Stromal cell of bone marrow (primary cell): ENCODE data around the gene CYP4F2.
"Not testable (repeated sequence)": the region's sequence is repeated elsewhere in the genome, so short reads cannot be mapped to it uniquely, and the experiment has no call there.

Source experiments
- DNase-seq: peaks from one replicate; pipeline ENCODE4 v3.0.0-alpha.2; 2012; ENCODE audit warnings: low read depth

The CYP4F2 gene, protein sequence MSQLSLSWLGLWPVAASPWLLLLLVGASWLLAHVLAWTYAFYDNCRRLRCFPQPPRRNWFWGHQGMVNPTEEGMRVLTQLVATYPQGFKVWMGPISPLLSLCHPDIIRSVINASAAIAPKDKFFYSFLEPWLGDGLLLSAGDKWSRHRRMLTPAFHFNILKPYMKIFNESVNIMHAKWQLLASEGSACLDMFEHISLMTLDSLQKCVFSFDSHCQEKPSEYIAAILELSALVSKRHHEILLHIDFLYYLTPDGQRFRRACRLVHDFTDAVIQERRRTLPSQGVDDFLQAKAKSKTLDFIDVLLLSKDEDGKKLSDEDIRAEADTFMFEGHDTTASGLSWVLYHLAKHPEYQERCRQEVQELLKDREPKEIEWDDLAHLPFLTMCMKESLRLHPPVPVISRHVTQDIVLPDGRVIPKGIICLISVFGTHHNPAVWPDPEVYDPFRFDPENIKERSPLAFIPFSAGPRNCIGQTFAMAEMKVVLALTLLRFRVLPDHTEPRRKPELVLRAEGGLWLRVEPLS

DNA sequence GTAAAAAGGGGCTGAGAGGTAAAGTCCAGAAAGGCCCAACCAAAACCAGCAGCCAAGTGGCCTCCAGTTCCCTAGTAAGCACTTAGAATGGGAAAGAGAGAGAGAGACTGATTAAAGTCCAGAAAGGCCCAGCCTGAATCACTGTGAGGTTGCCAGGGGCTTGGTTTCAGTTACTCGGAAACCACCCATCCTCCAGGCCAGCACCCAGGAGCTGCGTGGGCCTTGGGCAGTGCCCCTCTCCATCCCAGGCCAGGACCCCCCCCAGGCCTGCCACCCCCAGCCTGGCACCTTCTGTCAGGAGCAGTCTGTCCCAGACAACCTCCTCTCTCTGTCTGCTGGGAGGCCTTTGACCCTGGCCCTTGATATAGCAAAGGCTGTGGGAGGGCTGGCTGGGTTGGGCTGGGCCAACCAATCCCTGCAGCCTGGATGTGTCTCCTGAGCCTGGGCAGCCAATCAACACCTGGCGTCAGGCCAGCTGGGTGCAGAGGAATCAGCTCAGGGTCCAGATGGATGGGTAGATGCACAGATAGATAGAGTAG lies at the start of gene CYP4F2:
Gene CYP4F2, minus strand, starts transcription at position 337 of the 539 bp plus-strand sequence. CDS start 463 bp downstream, outside the sequence.
- no peak for DNase-seq

DNA sequence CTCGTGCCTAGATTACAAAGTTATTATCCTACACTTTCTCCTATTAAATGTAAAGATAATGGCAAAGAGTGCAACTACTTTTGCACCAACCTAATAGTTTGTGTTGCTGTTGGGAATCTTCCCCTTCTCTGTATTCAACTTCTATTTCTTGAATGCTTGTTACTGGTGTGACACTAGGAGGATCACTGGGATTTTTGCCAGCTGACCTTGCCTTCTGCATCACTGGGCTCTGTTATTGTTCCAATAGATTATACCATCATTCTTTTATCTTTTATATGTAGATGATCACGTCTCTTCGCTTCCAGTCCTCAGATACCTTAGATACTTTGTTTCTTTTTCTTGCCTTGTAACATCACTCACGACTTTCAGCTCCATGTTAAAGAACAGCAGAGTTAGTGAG lies 47.4 kb upstream of the CYP4F2 start:
- DNase-seq: no peak

DNA sequence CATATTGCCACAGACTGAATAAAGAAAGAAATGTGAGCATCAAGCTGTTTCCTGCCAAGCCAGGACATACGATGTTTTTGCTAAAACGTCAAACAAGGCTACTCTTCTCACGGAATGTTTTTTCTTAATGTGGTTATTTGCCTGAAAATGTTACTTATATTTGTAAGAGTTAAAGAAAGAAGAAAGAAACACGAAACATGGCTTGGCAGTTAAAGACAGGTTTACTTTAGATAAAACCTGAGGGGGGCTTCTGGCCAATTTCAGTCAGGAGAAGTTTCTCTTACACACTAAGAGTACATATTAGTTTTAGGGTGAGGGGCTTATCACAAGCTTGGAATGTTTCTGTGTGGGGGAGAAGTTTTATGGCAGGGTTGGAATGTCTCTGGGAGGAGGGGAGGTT lies 46.5 kb upstream of the CYP4F2 start:
- DNase-seq: no peak

DNA sequence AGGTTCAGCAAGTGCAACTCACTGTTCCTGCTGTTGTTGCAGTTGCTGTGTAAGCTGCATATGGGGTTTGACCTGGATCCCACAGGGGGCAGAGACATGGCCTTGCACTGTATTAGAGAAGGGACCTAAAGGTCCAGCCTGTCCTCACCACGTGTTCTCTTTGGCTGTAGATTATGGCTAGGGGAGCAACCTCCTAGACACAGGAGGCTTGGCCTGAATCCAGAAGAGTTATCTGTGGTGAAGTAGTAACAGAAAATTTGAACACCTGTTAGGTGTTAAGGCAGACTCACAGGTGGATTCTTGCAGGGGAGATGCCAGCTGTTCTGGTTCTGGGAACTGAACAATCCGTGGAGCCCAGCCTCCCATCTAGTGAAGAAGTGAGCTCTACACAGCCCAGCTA lies 39.9 kb upstream of the CYP4F2 start:
- no peak for DNase-seq

DNA sequence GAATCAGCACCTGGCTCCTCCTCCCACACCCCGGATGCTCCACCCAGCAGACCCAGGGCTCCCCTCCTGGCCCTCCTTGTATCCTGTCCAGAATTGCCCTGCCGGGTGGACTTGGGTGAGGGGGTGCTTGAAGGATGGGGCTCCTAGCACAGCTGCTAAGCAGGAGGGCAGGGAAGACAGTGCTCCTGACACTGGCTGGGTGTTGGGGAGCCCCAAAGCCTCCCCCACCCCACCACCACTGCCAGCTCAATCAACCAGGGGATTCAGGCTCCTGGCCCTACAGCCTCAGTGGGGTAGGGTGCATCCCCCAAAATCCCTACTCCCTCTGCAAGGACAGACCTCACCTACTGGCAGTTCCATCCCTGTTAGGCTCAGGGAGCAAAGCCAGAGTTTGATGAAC lies 39.1 kb upstream of the CYP4F2 start:
- no peak for DNase-seq

DNA sequence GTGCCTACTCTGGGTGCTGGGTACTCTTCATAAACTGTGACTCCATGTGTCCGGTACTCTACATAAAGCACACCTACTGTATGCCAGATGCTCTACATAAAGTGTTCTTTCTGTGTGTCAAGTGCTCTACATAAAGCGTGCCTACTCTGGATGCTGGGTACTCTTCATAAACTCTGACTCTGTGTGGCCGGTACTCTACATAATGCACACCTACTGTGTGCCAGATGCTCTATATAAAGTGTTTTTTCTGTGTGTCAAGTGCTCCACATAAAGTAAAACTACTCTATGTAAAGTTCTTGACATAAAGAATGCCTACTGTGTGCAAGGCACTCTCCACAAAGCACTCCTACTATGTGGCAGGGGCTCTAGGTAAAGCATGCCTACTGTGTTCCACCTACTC lies 38.3 kb upstream of the CYP4F2 start:
- no peak for DNase-seq

DNA sequence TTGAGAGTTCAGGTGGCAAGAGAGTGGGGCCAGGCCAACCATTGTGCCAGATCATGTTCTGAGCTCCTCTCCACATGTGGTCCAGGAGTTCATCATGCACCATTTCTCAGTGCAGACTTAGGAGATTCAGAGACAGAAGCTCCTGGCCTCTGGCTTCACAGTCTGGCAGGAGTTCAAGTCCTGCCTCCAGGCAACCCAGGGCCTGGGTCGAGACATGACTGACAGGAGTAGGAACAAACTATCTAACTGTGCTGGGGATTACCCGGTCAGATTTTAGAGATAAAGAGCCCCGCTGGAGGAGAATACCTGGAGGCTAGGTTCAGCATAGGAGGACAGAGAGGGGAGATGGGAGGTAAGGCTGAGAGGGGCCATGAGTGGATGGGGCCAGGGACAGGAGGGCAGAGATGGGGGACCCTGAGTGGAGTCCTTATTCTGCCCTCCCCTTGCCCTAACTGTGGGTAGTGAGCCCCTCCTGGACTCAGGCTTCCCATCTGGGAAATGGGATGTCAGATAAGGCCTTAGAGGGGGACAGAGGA lies 37.4 kb upstream of the CYP4F2 start:
- DNase-seq: no peak

DNA sequence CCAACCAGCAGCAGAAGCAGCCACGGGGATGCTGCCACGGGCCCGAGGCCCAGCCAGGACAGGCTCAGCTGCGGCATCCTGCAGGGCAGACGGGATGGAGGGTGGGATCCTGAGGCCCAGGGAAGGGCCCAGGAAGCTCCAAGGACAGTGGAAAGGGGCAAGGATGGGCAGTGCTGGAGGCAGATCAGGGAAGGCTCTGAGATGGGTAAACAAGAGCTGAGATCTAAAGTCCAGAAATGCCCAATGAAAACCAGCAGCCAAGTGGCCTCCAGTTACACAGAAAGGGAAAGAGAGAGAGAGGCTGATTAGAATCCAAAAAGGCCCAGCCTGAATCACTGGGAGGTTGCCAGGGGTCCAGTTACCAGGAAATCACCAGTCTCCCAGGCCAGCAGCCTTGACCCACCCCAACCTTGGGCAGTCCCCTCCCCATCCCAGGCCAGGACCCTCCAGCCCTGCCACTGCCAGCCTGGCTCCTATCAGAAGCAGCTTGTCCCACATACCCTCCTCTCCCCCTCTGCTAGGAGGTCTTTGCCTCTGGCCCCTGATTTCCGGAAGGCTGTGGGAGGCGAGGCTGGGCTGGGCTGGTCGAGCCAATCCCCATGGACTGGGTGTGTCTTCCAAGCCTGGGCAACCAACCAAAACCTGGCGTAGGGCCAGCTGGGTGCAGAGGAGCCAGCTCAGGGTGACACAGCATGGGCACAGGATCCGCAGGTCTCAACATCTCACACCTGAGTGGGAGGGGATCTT lies 36.6 kb upstream of the CYP4F2 start, which contains the start of gene CYP4F11:
Gene CYP4F11, minus strand, starts transcription at position 198 of the 747 bp plus-strand sequence. Its CDS starts 121 bp downstream, at position 77.
- DNase-seq: no peak

DNA sequence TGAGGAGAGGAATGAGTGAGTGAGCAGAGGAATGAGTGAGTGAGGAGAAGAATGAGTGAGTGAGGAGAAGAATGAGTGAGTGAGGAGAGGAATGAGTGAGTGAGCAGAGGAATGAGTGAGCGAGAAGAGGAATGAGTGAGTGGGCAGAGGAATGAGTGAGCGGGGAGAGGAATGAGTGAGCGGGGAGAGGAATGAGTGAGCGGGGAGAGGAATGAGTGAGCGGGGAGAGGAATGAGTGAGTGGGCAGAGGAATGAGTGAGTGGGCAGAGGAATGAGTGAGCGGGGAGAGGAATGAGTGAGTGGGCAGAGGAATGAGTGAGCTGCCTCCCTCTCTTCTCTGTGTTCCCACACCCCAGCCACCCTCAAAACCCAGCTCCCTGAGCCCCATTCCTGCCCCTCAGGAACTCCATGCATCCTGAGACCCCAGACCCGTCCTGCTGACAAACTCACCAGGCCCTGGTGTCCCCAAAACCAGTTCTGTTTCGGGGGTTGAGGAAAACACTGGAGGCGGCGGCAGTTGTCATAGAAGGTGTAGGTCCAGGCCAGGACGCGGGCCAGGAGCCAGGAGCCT lies 36.0 kb upstream of the CYP4F2 start:
- not testable (repeated sequence) for DNase-seq

DNA sequence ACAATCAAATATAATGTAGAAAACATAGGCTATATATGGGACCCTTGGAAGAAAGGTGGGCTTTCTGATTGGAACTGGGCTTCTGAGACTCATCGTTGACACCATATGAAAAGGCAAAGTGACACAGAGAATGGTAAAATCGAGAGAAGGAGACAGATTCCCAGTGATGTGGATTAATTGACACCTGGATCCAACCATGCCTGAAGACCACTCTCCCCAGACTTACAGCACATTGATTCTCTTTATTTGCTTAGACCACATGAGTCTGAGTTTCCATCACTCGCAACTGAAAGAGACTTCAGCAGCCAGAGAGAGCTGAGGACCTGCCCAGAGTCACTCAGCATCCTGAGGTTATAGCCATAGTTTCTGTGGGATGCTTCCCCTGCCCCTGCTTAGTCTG lies 30.4 kb upstream of the CYP4F2 start:
- DNase-seq: no peak

DNA sequence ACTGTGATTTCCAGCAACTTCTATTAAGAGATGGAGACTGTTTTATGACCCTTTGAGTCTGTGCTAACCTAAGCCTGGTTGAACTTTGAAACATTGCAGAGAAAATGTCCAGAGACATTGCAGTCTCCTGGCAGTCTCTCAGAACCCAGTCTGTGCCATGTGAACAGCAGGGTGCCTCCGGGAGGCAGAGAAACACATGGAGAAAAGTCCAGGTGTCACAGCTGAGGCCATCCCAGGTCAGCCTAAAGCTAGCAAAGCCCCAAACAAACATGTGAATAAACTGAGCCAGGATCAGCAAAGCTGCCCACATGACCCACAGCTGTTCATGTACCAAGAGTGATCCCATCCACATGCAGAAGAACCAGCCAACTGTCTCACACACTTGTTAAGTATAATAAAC lies 28.6 kb upstream of the CYP4F2 start:
- no peak for DNase-seq

DNA sequence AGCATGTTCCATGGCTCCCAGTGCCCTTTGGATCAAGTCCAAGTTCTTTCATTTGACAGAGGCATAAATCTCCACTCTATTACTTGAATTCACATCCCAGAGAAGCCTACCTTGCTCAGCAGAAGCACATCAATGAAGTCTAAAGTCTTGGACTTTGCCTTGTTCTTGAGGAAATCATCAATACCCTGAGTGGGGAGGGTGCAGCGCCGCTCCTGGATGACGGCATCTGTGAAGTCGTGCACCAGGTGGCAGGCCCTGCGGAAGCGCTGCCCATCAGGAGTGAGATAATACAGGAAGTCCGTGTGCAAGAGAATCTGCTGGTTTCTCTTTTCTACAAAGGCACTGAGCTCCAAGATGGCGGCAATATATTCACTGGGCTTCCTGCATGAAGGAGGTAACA lies 25.8 kb upstream of the CYP4F2 start:
- DNase-seq: no peak

DNA sequence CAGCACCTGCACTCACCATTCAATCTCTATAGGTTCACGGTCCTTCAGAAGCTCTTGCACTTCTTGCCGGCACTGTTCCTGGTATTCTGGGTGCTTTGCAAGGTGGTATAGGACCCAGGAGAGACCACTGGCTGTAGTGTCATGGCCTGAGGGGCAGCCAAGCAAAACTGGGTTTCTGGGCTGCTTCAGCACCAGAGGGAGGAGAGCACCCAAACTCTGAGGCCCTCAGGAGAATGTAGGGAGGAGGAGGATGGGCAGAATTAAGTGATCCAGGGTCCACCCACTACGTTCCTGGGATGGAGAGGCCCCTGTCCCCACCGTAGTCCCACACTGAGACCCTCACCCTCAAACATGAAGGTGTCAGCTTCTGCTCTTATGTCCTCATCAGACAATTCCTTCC lies 24.1 kb upstream of the CYP4F2 start:
- DNase-seq: no peak

DNA sequence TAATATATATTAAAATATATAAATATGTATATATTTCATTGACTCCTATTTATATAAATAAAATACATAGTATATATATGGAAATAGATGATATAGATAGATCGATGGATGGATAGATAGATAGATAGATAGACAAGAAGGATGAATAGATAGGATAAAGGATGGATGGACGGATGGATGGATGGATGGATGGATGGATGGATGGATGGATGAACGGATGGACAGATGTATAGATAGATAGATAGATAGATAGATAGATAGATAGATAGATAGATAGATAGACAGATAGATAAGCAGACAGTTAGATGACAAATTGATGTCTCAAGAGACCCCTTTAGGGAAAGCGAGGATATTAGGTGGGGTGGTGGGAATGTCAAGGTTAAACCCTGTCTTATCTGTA lies 21.4 kb upstream of the CYP4F2 start:
- no peak for DNase-seq

DNA sequence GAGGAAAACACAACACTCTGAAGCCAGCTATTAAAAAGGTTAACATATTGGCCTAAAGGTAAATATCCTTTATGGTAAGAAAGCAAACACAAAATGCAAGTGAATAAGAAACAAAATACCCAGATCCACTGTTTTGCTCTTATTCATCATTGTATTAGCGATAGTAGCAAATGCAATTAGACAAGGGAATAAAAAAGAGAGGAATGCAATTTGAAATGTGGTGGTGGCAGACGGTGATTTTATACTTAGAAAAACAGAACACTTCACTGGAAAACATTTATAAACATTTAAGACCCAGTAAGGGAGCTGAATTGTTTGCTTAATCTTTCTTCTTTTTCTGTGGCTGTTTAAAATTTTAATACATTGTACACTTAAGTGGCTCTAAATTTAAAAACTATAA lies 17.2 kb upstream of the CYP4F2 start:
- no peak for DNase-seq

DNA sequence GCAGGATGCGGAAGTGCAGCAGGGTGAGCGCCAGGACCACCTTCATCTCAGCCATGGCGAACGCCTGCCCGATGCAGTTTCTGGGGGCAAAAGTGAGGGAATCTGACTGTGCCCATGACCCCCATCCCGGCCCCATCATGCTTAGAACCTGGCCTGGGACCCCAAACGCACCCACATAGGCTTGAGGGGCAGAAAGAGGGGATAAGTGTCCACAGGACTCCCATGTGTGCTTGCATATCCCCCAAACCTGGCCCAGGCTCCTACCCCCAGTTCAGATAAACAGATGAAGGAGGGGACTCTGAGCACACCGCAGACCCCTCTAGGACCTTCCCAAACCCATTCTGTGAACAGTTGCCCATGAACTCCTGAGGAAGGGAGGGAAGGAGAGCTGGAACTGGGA lies 16.0 kb upstream of the CYP4F2 start:
- DNase-seq: no peak

DNA sequence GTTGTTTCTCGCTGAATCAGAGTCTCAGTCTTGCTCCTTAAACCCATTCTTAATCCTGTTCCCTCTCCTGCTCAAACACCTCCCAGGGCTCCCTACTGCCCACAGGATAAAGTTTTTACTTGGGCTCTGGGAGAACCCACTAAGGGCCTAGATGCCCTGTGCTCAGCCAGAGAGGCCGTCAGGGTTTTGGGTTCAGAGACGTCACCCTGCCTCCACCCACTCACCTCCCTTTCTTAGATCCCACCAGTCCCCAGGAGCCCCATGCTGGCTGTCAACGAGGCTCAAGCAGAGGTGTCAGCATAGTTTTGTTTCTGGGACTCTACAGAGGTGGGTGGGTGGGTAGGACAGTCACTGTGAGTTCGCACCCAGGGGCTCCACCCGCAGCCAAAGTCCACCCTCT lies 15.5 kb upstream of the CYP4F2 start:
- DNase-seq: no peak

DNA sequence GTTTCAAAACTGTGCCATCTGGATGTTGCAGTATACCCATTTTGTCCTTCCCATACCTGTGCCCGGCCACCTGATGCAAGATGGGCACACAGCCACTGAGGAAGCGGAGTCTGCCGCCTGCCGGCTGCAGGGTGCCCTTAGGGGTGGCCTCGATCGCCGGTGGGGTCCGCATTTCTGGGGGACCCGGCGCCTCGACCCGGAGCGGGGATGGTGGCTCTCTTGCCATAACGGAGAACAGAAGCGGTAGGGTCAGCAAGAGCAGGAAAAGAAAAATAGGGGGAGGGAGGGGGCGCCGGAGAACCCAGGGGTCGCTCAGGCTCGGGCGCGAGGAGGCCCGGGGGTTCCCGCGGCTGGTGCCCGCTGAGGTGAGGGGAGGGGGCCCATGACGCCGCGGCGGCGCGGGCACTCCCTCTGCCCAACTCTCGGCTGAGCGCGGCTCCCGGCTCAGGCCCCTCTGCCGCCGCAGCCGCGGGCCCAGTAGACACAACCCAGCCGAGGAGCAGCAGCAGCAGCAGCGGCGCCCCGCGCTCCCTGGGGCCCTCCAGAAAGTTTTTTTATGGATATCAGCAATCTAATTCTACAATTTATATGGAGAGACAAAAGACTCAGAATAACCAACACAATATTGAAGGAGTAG lies 13.8 kb upstream of the CYP4F2 start:
- DNase-seq: no peak

DNA sequence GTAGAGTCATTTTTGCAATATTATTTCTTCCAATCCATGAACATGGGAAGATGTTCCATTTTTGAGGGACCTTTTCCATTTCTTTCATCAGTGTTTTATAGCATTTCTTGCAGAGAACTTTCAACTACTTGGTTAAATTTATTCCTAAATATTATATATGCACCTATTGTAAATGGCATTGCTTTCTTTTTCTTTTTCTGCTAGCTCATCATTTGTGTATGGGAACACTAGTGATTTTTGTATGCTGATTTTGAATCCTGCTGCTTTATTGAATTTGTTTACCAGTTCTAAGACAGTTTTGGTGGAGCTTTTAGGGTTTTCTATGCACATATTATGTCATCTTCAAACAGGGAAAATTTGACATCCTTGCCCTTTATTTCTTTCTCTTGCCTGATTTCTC lies 7.2 kb upstream of the CYP4F2 start:
- DNase-seq: no peak

DNA sequence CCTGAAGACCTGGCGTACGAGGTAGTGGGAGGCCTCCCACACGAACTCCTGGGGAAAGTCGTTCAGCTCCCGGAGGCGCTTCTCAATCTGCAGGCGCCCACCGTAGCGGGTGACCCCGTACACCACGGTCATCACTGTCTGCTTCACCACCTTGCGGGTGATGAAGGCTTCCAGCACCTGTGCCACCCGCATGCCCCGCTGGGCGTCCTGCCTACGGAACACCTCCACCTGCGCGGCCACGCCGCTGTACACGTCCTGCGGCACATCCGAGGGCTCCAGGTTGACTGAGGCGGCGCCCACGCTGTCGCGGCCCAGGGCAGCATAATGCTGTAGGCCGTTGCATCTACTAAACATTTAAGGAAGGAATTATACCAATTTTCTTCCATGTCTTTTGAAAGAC lies 5.0 kb upstream of the CYP4F2 start:
- DNase-seq: not testable (repeated sequence)

DNA sequence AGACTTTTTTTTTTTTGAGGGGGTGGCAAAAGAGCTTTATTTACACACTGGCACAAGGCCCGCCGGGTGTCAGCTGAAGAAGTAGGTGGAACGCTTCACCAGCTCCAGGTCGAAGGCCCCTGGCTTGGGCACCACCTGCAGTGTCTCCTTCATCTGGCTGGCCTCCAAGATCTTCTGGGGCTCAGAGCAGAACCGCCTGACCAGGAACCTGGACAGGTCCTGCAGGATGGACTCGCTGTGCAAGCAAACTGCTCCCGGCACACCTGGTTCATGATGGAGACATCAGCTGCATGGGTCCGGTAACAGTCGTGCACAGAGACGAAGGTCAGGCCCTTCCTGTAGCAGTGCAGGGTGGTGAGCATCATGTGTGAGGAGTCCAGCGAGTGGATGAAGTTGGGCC lies 4.4 kb upstream of the CYP4F2 start:
- DNase-seq: no peak

DNA sequence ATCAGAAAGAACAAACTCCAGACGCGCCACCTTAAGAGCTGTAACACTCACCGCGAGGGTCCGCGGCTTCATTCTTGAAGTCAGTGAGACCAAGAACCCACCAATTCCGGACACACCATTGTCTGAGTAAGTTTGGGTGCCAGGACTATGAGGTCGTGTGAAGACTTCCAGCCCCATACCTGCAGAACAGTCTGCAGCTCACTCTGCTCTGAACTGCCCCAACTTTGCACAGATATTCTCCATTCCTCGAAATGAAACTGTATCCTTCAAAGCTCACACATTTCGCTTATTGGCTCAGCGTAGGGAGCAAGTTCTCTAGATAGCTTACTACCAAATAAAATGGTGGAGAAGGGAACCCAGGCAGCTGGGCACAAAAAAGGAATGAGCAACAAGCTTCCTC lies 2.6 kb upstream of the CYP4F2 start:
- no peak for DNase-seq
